Measurements from ENCODE around the gene PLCH2. TPM values are rescaled to one million over a fixed set of nuclear protein-coding genes. Genes with fewer than 3 reads are reported as not detected.

Gene PLCH2
- total RNA-seq, 1 donor from 2014 or later: 61.4 TPM

- Mint-ChIP-seq H3K4me1 (ENCODE audit: low read depth, unreplicated experiment) (peaks cover 3% of the 10 kb centered on the region), H3K27ac (ENCODE audit: unreplicated experiment) (no peak overlapping the region), H3K27me3 (ENCODE audit: unreplicated experiment) (no peaks in the 10 kb centered on the region), H3K36me3 (ENCODE audit: unreplicated experiment) (peaks cover 13% of the 10 kb centered on the region), H3K4me3 (ENCODE audit: unreplicated experiment) (no peak overlapping the region), H3K9me3 (ENCODE audit: unreplicated experiment) (peaks cover 4% of the 10 kb centered on the region)
- TF ChIP-seq, protein P1, sequence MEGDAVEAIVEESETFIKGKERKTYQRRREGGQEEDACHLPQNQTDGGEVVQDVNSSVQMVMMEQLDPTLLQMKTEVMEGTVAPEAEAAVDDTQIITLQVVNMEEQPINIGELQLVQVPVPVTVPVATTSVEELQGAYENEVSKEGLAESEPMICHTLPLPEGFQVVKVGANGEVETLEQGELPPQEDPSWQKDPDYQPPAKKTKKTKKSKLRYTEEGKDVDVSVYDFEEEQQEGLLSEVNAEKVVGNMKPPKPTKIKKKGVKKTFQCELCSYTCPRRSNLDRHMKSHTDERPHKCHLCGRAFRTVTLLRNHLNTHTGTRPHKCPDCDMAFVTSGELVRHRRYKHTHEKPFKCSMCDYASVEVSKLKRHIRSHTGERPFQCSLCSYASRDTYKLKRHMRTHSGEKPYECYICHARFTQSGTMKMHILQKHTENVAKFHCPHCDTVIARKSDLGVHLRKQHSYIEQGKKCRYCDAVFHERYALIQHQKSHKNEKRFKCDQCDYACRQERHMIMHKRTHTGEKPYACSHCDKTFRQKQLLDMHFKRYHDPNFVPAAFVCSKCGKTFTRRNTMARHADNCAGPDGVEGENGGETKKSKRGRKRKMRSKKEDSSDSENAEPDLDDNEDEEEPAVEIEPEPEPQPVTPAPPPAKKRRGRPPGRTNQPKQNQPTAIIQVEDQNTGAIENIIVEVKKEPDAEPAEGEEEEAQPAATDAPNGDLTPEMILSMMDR (IDR thresholded peaks at IDR 0.05; ENCODE audit: partially characterized antibody, unreplicated experiment): no peak
- DNase-seq: no peak
Observed at GRCh38 chr1:2483026-2483425, 6.9 kb downstream of the PLCH2 start.

DNA sequence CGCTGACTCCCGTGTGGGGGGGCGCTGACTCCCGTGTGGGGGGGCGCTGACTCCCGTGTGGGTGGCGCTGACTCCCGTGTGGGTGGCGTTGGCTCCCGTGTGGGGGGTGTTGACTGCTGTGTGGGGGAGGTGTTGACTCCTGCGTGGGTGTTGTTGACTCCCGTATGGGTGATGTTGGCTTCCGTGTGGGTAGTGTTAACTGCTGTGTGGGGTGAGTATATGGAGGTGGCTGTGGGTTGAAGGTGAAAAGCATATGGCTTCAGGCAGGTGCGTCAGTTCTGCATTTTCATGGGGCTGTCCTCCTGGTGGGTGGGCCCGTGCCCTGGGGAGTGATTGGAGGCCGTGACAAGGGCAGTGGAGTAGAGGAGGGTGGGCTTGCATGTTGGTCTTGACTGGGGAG, 7.9 kb downstream of the PLCH2 start:
- Mint-ChIP-seq H3K4me1 (ENCODE audit: low read depth, unreplicated experiment) (peaks cover 3% of the 10 kb centered on the region), H3K27me3 (ENCODE audit: unreplicated experiment) (no peaks in the 10 kb centered on the region), H3K27ac (ENCODE audit: unreplicated experiment) (peak overlapping the region; percentile 44), H3K4me3 (ENCODE audit: unreplicated experiment) (peak overlapping the region; percentile 26), H3K36me3 (ENCODE audit: unreplicated experiment) (peaks cover 21% of the 10 kb centered on the region), H3K9me3 (ENCODE audit: unreplicated experiment) (peaks cover 6% of the 10 kb centered on the region)
- no peak for DNase-seq
- TF ChIP-seq, protein P1 (IDR thresholded peaks at IDR 0.05; ENCODE audit: partially characterized antibody, unreplicated experiment): no peak

- Mint-ChIP-seq H3K36me3 (ENCODE audit: unreplicated experiment) (peaks cover 23% of the 10 kb centered on the region), H3K27me3 (ENCODE audit: unreplicated experiment) (no peaks in the 10 kb centered on the region), H3K4me1 (ENCODE audit: low read depth, unreplicated experiment) (peaks cover 3% of the 10 kb centered on the region), H3K9me3 (ENCODE audit: unreplicated experiment) (peaks cover 4% of the 10 kb centered on the region), H3K27ac (ENCODE audit: unreplicated experiment) (no peak overlapping the region), H3K4me3 (ENCODE audit: unreplicated experiment) (no peak overlapping the region)
- DNase-seq: no peak
- TF ChIP-seq, protein P1 (IDR thresholded peaks at IDR 0.05; ENCODE audit: partially characterized antibody, unreplicated experiment): no peak
Observed at GRCh38 chr1:2486041-2486440, 10.0 kb downstream of the PLCH2 start.

GRCh38 chr1:2486558-2486957, 10.5 kb downstream of the PLCH2 start:
- Mint-ChIP-seq H3K4me1 (ENCODE audit: low read depth, unreplicated experiment) (peaks cover 3% of the 10 kb centered on the region), H3K36me3 (ENCODE audit: unreplicated experiment) (peaks cover 23% of the 10 kb centered on the region), H3K27ac (ENCODE audit: unreplicated experiment) (no peak overlapping the region), H3K9me3 (ENCODE audit: unreplicated experiment) (peaks cover 4% of the 10 kb centered on the region), H3K4me3 (ENCODE audit: unreplicated experiment) (no peak overlapping the region), H3K27me3 (ENCODE audit: unreplicated experiment) (no peaks in the 10 kb centered on the region)
- TF ChIP-seq, protein P1 (IDR thresholded peaks at IDR 0.05; ENCODE audit: partially characterized antibody, unreplicated experiment): no peak
- DNase-seq: no peak

GRCh38 chr1:2488688-2489087, 12.6 kb downstream of the PLCH2 start:
- H3K9me3 Mint-ChIP-seq (ENCODE audit: unreplicated experiment): peaks cover 6% of the 10 kb centered on the region
- TF ChIP-seq, protein P1 (IDR thresholded peaks at IDR 0.05; ENCODE audit: partially characterized antibody, unreplicated experiment): no peak
- no peak overlapping the region for H3K4me3 Mint-ChIP-seq (ENCODE audit: unreplicated experiment)
- H3K4me1 Mint-ChIP-seq (ENCODE audit: low read depth, unreplicated experiment): peaks cover 6% of the 10 kb centered on the region
- no peak for DNase-seq
- peaks cover 5% of the 10 kb centered on the region for H3K27me3 Mint-ChIP-seq (ENCODE audit: unreplicated experiment)
- H3K36me3 Mint-ChIP-seq (ENCODE audit: unreplicated experiment): peaks cover 23% of the 10 kb centered on the region
- H3K27ac Mint-ChIP-seq (ENCODE audit: unreplicated experiment): no peak overlapping the region
